ENCODE measurements around the gene CMC4. TPM values are rescaled to one million over a fixed set of nuclear protein-coding genes. Genes with fewer than 3 reads are reported as not detected.

CMC4 gene
- total RNA-seq, 1 experiment from 2014 or later, result 15.8 TPM

DNA sequence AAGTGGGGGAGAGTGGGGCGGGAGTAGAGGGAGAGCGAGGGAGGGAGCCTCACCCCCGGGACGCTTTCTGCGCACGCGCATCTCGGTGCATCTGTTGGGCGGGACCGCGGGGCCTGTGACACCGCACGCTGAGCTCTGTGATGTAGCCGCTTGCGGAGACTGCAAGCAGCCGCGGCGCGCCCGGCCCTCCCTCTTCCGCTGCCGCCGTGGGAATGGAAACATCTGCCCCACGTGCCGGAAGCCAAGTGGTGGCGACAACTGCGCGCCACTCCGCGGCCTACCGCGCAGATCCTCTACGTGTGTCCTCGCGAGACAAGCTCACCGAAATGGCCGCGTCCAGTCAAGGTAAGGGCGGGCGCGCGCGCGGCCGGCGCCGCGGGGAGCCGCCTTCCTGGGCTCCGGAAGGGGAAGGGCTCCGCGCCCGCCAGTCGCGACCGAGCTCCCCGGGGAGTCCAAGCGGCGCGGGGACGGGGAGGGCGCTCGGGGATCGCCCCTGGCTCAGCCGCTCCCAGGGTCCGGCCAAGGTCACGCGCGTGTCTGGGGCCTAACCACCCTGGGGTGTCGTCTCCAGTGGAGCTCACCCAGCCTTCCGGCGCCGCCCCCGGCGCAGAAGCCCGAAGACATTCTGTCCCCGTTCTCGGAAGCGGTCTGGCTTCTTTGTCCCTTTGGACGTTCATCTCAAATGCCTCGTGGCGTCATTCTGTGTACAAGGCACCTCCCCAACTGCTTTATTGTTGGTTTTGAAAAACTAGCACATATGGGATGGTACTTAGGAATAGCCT lies 44.0 kb downstream of the CMC4 start, which contains the start of gene FUNDC2:
TSS of gene FUNDC2 (plus strand) at position 118 of the 782 bp plus-strand sequence. CDS start at position 213, 95 bp downstream.
- Histone ChIP-seq H3K36me3 (ENCODE audit: low read depth) (no peaks in the 10 kb centered on the region), H4K20me1 (ENCODE audit: insufficient read depth) (no peaks in the 10 kb centered on the region), H3K9me3 (ENCODE audit: insufficient read depth, low read depth) (no peaks in the 10 kb centered on the region), H2AFZ (peak within 1 kb of the TSS; percentile 83), H3K79me2 (ENCODE audit: low read depth) (peaks cover 34% of the 10 kb centered on the region), H3K9me2 (ENCODE audit: insufficient read depth) (no peaks in the 10 kb centered on the region), H3K4me2 (peak within 1 kb of the TSS; percentile 87), H3K27ac (peak within 1 kb of the TSS; percentile 96), H3F3A (ENCODE audit: insufficient read depth, low read depth) (peaks cover 16% of the 10 kb centered on the region), H3K4me3 (peak within 1 kb of the TSS; percentile 94), H3K4me1 (replicated peaks; ENCODE audit: insufficient read depth) (peaks cover 13% of the 10 kb centered on the region), H3K27me3 (ENCODE audit: insufficient read depth, low read depth) (no peaks in the 10 kb centered on the region)
- intact Hi-C loops (cut with micrococcal nuclease; ENCODE audit: unreplicated experiment), result loop anchor here (1.0 to 10.0 kb wide), 4 partner anchors 44 to 854 kb away; partner anchors contain the start of genes BRCC3, CMC4, EMD and FLNA
- ChIA-PET CTCF (interaction anchor here (0.5 to 1.0 kb wide), 3 partner anchors 17 to 284 kb away, joined by 3 to 13 read pairs (median 3); no protein-coding TSS in a partner anchor), POLR2A (ENCODE audit: unreplicated experiment) (interaction anchor here (0.5 to 0.9 kb wide), 7 partner anchors 10 to 507 kb away, joined by 3 to 33 read pairs (median 7); no protein-coding TSS in a partner anchor)
- no peak for TF ChIP-seq EZH2 (IDR thresholded peaks at IDR 0.05; ENCODE audit: low read depth)
- TF ChIP-seq, protein P1, sequence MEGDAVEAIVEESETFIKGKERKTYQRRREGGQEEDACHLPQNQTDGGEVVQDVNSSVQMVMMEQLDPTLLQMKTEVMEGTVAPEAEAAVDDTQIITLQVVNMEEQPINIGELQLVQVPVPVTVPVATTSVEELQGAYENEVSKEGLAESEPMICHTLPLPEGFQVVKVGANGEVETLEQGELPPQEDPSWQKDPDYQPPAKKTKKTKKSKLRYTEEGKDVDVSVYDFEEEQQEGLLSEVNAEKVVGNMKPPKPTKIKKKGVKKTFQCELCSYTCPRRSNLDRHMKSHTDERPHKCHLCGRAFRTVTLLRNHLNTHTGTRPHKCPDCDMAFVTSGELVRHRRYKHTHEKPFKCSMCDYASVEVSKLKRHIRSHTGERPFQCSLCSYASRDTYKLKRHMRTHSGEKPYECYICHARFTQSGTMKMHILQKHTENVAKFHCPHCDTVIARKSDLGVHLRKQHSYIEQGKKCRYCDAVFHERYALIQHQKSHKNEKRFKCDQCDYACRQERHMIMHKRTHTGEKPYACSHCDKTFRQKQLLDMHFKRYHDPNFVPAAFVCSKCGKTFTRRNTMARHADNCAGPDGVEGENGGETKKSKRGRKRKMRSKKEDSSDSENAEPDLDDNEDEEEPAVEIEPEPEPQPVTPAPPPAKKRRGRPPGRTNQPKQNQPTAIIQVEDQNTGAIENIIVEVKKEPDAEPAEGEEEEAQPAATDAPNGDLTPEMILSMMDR (conservative IDR thresholded peaks at IDR 0.05), result no peak
- peak; percentile 57 to 98 for DNase-seq
- BruUV-seq (replicated peaks), result TSS peak; percentile 72

DNA sequence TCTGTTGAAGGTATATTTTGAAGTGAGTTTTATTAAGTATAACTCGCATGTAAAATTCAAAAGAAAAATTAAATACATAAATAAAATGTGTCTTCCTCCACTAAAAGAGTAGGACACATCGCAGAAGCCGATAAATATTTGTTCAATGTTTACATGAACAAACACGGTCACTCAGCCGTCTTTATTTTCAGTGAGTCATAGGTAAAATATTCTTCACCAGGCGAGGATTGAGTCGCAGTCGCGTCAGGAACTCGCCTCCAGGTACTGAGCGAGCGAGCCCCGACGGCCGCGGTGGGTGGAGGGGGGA lies 44.6 kb downstream of the CMC4 start:
- Histone ChIP-seq H3K9me2 (ENCODE audit: insufficient read depth) (no peaks in the 10 kb centered on the region), H3K4me3 (peak overlapping the region; percentile 94; the same call in 1 of the 2 replicates), H4K20me1 (ENCODE audit: insufficient read depth) (no peaks in the 10 kb centered on the region), H3K9me3 (ENCODE audit: insufficient read depth, low read depth) (no peaks in the 10 kb centered on the region), H3K27ac (peak overlapping the region; percentile 96), H2AFZ (peak overlapping the region; percentile 67; the same call in 1 of the 2 replicates), H3K27me3 (ENCODE audit: insufficient read depth, low read depth) (no peaks in the 10 kb centered on the region), H3K4me2 (peak overlapping the region; percentile 81), H3K4me1 (replicated peaks; ENCODE audit: insufficient read depth) (peaks cover 13% of the 10 kb centered on the region), H3K36me3 (ENCODE audit: low read depth) (no peaks in the 10 kb centered on the region), H3K79me2 (ENCODE audit: low read depth) (peaks cover 31% of the 10 kb centered on the region), H3F3A (ENCODE audit: insufficient read depth, low read depth) (peaks cover 16% of the 10 kb centered on the region)
- CTCF ChIA-PET, result interaction anchor here (0.7 to 1.0 kb wide), 2 partner anchors 109 to 283 kb away, joined by 3 read pairs; no protein-coding TSS in a partner anchor
- intact Hi-C loops (cut with micrococcal nuclease; ENCODE audit: unreplicated experiment), result loop anchor here (2.0 to 10.0 kb wide), 3 partner anchors 44 to 854 kb away; partner anchors contain the start of genes BRCC3, CMC4, EMD and FLNA
- DNase-seq, result peak in 1 of 2 experiments; percentile 87
- POLR2A ChIA-PET (ENCODE audit: unreplicated experiment), result interaction anchor here (0.6 to 0.9 kb wide), 5 partner anchors 19 to 506 kb away, joined by 5 to 33 read pairs (median 9); no protein-coding TSS in a partner anchor
- TF ChIP-seq, protein P1 (conservative IDR thresholded peaks at IDR 0.05), result no peak
- TF ChIP-seq EZH2 (IDR thresholded peaks at IDR 0.05; ENCODE audit: low read depth), result no peak
- no TSS peak for BruUV-seq (replicated peaks)

DNA sequence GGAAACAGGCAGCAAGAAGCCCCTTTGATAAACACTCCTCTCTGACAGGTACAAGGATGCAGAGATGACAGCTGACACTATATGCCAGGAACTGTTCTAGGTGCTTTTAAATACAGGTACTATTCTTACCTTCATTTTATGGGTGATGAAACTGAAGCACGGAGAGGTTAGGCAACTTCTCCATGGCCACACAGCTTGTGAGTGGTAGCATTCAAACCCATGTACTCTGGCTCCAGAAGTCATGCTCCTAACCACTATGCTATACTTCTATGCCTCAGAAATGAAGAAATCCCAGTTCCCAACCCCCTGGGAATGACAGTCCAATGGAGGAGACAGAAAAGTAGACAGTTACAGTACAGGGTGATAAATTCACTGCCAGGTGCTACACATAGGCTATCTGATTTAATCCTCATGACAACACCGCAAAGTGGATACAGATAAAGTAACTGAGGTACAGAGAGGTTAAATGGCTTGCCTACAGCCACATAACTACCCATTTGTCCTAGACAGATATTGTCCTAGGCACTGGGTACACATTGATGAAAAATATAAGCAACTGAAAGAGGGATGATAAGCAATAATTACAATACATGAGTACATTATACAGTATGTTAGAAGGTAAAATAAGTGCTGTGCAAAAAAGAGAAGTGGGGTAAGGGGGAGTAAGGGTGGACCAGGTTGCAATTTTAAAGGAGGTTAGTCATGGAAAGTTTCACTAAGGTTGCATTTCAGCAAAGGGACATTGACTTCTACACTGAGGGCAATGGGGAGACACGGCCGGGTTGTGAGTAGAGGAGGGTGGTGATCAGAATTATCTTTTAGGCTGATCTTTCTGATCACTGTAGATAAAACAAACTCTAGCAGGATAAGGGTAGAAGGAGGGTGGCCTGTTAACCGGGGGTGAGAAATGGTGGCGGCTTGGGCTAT lies 46.8 kb downstream of the CMC4 start:
- DNase-seq, result no peak
- intact Hi-C loops (cut with micrococcal nuclease; ENCODE audit: unreplicated experiment), result loop anchor here (10.0 kb wide), 1 partner anchor 649 kb away; the partner anchor contains the start of genes EMD and FLNA
- peaks cover 13% of the 10 kb centered on the region for H3K4me1 ChIP-seq (replicated peaks; ENCODE audit: insufficient read depth)
- no peaks in the 10 kb centered on the region for H4K20me1 ChIP-seq (ENCODE audit: insufficient read depth)
- no peak overlapping the region for H3K27ac ChIP-seq
- H3K79me2 ChIP-seq (ENCODE audit: low read depth), result peaks cover 15% of the 10 kb centered on the region
- no peaks in the 10 kb centered on the region for H3K36me3 ChIP-seq (ENCODE audit: low read depth)
- ChIA-PET POLR2A (ENCODE audit: unreplicated experiment) (interaction anchor here (0.7 kb wide), 1 partner anchor 534 kb away, joined by 14 read pairs; no protein-coding TSS in a partner anchor), CTCF (no interaction called here)
- H3K4me3 ChIP-seq, result no peak overlapping the region
- peaks cover 16% of the 10 kb centered on the region for H3F3A ChIP-seq (ENCODE audit: insufficient read depth, low read depth)
- BruUV-seq (replicated peaks), result no TSS peak
- H3K27me3 ChIP-seq (ENCODE audit: insufficient read depth, low read depth), result no peaks in the 10 kb centered on the region
- no peak overlapping the region for H3K4me2 ChIP-seq
- no peak for TF ChIP-seq EZH2 (IDR thresholded peaks at IDR 0.05; ENCODE audit: low read depth)
- TF ChIP-seq, protein P1 (conservative IDR thresholded peaks at IDR 0.05), result no peak
- H3K9me3 ChIP-seq (ENCODE audit: insufficient read depth, low read depth), result no peaks in the 10 kb centered on the region
- no peaks in the 10 kb centered on the region for H3K9me2 ChIP-seq (ENCODE audit: insufficient read depth)
- H2AFZ ChIP-seq, result no peak overlapping the region
